Measurements from ENCODE around the gene KIAA1586. TPM values are rescaled to one million over a fixed set of nuclear protein-coding genes. Genes with fewer than 3 reads are reported as not detected.
"Not testable (repeated sequence)": the region's sequence is repeated elsewhere in the genome, so short reads cannot be mapped to it uniquely, and the experiment has no call there.

KIAA1586 gene
- total RNA-seq, 3 donors from 2014 or later, result 3.2 to 14.1 (median 5.4) TPM

DNA sequence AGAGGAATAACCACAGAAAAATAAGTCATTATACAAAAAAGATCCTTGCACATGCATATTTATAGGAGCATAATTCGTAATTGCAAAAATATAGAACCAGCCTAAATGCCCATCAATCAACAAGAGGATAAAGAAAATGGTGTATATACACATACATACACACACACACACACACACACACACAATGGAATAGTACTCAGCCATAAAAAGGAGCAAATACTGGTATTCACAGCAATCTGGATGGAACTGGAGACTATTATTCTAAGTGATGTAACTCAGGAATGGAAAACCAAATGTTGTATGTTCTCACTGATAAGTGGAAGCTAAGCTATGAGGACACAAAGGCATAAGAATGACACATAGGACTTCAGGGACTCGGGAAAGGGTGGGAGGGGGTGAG, 1.9 kb upstream of the KIAA1586 start:
- Histone ChIP-seq H3K9me3 (no peaks in the 10 kb centered on the region), H3K4me3 (no peak overlapping the region), H3K4me1 (ENCODE audit: low read depth) (no peaks in the 10 kb centered on the region), H3K36me3 (ENCODE audit: low read depth) (no peaks in the 10 kb centered on the region)
- no peak for ATAC-seq
- TF ChIP-seq, protein P1, sequence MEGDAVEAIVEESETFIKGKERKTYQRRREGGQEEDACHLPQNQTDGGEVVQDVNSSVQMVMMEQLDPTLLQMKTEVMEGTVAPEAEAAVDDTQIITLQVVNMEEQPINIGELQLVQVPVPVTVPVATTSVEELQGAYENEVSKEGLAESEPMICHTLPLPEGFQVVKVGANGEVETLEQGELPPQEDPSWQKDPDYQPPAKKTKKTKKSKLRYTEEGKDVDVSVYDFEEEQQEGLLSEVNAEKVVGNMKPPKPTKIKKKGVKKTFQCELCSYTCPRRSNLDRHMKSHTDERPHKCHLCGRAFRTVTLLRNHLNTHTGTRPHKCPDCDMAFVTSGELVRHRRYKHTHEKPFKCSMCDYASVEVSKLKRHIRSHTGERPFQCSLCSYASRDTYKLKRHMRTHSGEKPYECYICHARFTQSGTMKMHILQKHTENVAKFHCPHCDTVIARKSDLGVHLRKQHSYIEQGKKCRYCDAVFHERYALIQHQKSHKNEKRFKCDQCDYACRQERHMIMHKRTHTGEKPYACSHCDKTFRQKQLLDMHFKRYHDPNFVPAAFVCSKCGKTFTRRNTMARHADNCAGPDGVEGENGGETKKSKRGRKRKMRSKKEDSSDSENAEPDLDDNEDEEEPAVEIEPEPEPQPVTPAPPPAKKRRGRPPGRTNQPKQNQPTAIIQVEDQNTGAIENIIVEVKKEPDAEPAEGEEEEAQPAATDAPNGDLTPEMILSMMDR (IDR thresholded peaks at IDR 0.05), result no peak
- intact Hi-C loops (cut with DNase I, micrococcal nuclease), result no loop called here
- no peak for DNase-seq

DNA sequence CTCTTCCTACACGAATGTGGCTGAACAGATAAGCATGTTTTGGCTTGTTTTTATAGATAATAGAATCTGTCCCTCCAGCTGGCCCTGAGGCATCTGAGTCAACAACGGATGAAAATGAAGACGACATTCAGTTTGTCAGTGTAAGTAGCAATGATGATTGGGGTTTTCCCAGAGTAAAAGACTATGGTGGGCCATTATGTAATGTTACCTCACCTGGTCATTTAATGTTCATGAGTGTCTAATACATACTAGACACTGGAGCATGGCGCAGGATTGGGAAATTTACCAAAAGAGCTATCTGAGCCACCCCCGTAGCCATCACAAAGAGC, 728 bp downstream of the KIAA1586 start:
- H3K4me3 ChIP-seq; H3K36me3 ChIP-seq (ENCODE audit: low read depth); DNase-seq; H3K4me1 ChIP-seq (ENCODE audit: low read depth); ATAC-seq; intact Hi-C loops (cut with DNase I, micrococcal nuclease); H3K9me3 ChIP-seq: not testable (repeated sequence)

DNA sequence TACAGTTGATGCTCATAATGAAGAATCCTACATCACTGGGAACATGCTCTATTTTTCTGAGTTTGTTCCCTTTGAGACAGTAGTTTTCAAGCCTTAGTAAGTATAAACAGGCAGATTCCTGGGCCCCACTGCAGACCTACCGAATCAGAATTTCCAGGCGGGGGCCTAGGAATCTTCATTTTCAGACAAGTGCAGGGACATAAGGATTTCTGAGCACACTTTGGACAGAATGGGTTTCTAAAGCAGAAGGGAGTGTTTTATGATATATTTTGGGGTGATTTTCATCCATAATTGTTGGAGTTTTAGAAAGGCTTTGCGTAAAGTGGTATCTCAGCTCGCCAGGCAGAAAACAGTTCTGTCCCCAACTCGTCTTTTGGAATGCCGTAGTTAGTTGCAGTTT, 1.4 kb downstream of the KIAA1586 start:
- H3K4me1 ChIP-seq (ENCODE audit: low read depth); H3K36me3 ChIP-seq (ENCODE audit: low read depth); ATAC-seq; H3K9me3 ChIP-seq; intact Hi-C loops (cut with DNase I, micrococcal nuclease); H3K4me3 ChIP-seq; DNase-seq: not testable (repeated sequence)

DNA sequence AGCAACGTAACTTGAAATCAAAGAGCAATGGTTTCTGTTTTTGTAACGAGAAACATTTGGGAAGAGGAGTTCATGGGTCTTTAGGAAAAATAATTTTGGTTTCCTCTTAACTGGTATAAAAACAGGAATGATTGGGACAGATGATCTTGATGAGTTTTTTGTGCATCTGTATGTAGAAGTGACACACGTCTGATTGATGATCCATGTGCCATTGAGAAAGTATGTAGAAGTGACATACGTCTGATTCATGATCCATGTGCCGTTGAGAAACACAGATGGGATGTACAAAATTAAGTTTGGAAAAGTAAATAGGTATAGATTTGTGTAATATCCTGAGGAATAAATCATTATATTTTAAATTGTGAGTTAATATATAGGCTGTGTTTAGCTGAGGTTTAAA, 2.1 kb downstream of the KIAA1586 start:
- DNase-seq (no peak), ATAC-seq (no peak)
- Histone ChIP-seq H3K9me3 (no peaks in the 10 kb centered on the region), H3K36me3 (ENCODE audit: low read depth) (no peaks in the 10 kb centered on the region), H3K4me1 (ENCODE audit: low read depth) (no peaks in the 10 kb centered on the region), H3K4me3 (no peak overlapping the region)
- intact Hi-C loops (cut with DNase I, micrococcal nuclease), result no loop called here
- TF ChIP-seq, protein P1 (IDR thresholded peaks at IDR 0.05), result no peak

DNA sequence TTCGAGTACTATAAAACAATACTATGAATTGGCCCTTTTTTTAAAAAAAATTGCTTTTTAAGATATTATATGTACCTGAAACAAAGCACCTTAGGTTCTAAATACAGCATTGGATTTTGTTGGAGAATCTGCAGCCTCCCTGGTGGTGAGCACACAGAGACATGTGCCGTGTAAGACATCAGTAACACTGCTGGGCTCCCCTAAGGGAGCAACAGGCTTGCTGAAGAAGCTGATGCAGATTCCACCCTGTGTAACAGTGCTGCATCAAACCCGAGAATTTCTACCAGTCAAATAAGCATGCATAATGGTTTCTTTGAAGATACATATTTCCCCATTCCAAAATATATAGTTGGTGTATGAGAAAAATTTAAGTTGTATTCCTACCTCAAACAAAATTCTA, 17.4 kb downstream of the KIAA1586 start:
- no peak overlapping the region for H3K4me3 ChIP-seq
- H3K36me3 ChIP-seq (ENCODE audit: low read depth), result no peaks in the 10 kb centered on the region
- TF ChIP-seq, protein P1 (IDR thresholded peaks at IDR 0.05), result no peak
- no peaks in the 10 kb centered on the region for H3K4me1 ChIP-seq (ENCODE audit: low read depth)
- ATAC-seq, result no peak
- intact Hi-C loops (cut with DNase I, micrococcal nuclease), result no loop called here
- no peaks in the 10 kb centered on the region for H3K9me3 ChIP-seq
- no peak for DNase-seq

DNA sequence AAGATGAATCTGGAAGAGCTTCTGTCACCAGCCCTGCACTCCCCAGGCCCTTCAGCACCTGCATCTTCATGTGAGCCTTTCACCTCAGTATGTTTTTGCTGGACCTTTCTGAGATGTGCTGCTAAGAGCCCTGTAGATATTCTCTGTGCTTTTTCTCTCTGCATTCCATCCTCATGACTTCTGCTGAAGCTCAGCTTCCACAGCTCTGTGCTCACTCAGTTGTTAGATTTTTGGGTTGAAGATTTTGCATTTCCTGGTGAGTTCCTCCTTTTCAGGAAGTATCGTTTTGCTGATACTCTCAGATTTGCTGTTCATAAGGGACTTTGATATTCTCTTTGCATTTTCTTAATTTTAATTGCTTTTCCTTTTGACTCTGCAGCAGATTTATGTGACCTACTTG, 18.3 kb downstream of the KIAA1586 start:
- no peak for ATAC-seq
- intact Hi-C loops (cut with DNase I, micrococcal nuclease), result no loop called here
- Histone ChIP-seq H3K4me3 (no peak overlapping the region), H3K36me3 (ENCODE audit: low read depth) (no peaks in the 10 kb centered on the region), H3K9me3 (no peaks in the 10 kb centered on the region), H3K4me1 (ENCODE audit: low read depth) (no peaks in the 10 kb centered on the region)
- DNase-seq, result no peak
- TF ChIP-seq, protein P1 (IDR thresholded peaks at IDR 0.05), result no peak

DNA sequence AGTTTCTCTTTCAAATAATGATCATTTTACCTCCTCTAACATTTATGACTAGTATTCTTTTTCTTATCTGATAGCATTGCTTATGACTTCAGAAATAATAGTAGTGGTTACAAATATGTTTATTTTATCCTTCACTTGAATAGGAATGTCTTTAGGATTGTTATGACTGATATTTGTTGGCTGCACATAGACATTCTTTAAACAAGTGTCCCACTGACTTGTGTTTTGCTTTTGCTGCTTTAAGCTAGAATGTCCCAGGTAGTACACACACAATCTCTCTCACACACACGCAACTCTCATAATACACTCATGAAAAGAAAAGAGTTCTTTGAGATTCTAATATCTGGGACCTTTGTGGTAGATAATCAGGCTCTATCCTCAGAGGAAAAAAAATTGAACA, 21.6 kb downstream of the KIAA1586 start:
- ATAC-seq, result no peak
- intact Hi-C loops (cut with DNase I, micrococcal nuclease), result no loop called here
- TF ChIP-seq, protein P1 (IDR thresholded peaks at IDR 0.05), result no peak
- H3K4me3 ChIP-seq, result no peak overlapping the region
- no peaks in the 10 kb centered on the region for H3K36me3 ChIP-seq (ENCODE audit: low read depth)
- no peaks in the 10 kb centered on the region for H3K4me1 ChIP-seq (ENCODE audit: low read depth)
- no peak for DNase-seq
- H3K9me3 ChIP-seq, result no peaks in the 10 kb centered on the region

Measured in mucosa of descending colon (tissue), 3 donors.